Ishikawa (cell line): ENCODE data around the gene PRPF40A.

Source experiments
- CEBPB ChIP-seq: IDR thresholded peaks from 2 replicates; pipeline ENCODE4 v1.6.1; 2012
- CREB1 ChIP-seq: IDR thresholded peaks from 2 replicates; pipeline ENCODE4 v1.6.1; 2012; ENCODE audit warnings: low read depth
- EGR1 ChIP-seq: IDR thresholded peaks from 2 replicates; pipeline ENCODE4 v1.6.1; 2012
- EP300 ChIP-seq: IDR thresholded peaks from 2 replicates; pipeline ENCODE4 v1.6.1; 2012; ENCODE audit warnings: borderline replicate concordance
- FOXM1 ChIP-seq: IDR thresholded peaks from 2 replicates; pipeline ENCODE4 v1.6.1; 2012; ENCODE audit warnings: low read depth, borderline replicate concordance
- NFIC ChIP-seq: IDR thresholded peaks from 2 replicates; pipeline ENCODE4 v1.6.1; 2012
- RAD21 ChIP-seq: IDR thresholded peaks from 2 replicates; pipeline ENCODE4 v1.6.1; 2012; ENCODE audit warnings: low read depth
- REST ChIP-seq: IDR thresholded peaks from 2 replicates; pipeline ENCODE4 v1.6.1; 2012; ENCODE audit warnings: low read depth, mild to moderate bottlenecking
- TAF1 ChIP-seq: IDR thresholded peaks from 2 replicates; pipeline ENCODE4 v1.6.1; 2012; ENCODE audit warnings: low read depth, mild to moderate bottlenecking
- TCF12 ChIP-seq: IDR thresholded peaks from 2 replicates; pipeline ENCODE4 v1.6.1; 2012; ENCODE audit warnings: low read depth
- TEAD4 ChIP-seq: IDR thresholded peaks from 2 replicates; pipeline ENCODE4 v1.6.1; 2012
- YY1 ChIP-seq: IDR thresholded peaks from 2 replicates; pipeline ENCODE4 v1.6.1; 2012; ENCODE audit warnings: low read depth
- ZBTB7A ChIP-seq: IDR thresholded peaks from 2 replicates; pipeline ENCODE4 v1.6.1; 2012; ENCODE audit warnings: low read depth
- TF ChIP-seq, protein P1 (sequence below): IDR thresholded peaks from 2 replicates; pipeline ENCODE4 v1.6.1; 2012
- TF ChIP-seq, protein P2 (sequence below): IDR thresholded peaks from 2 replicates; pipeline ENCODE4 v1.6.1; 2012

Gene PRPF40A

GRCh38 chr2:152658221-152658620 is 59.0 kb downstream of the PRPF40A start:
- no peak for TF ChIP-seq NFIC
- TF ChIP-seq RAD21, result no peak
- TF ChIP-seq REST, result no peak
- TF ChIP-seq ZBTB7A, result no peak
- TF ChIP-seq, protein P1, sequence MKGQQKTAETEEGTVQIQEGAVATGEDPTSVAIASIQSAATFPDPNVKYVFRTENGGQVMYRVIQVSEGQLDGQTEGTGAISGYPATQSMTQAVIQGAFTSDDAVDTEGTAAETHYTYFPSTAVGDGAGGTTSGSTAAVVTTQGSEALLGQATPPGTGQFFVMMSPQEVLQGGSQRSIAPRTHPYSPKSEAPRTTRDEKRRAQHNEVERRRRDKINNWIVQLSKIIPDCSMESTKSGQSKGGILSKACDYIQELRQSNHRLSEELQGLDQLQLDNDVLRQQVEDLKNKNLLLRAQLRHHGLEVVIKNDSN, result no peak
- TF ChIP-seq FOXM1, result no peak
- no peak for TF ChIP-seq CEBPB
- TF ChIP-seq EP300, result no peak
- TF ChIP-seq TEAD4, result no peak
- TF ChIP-seq, protein P2, sequence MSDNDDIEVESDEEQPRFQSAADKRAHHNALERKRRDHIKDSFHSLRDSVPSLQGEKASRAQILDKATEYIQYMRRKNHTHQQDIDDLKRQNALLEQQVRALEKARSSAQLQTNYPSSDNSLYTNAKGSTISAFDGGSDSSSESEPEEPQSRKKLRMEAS, result no peak
- TF ChIP-seq YY1, result no peak
- TF ChIP-seq CREB1, result no peak
- TF ChIP-seq TCF12, result no peak
- no peak for TF ChIP-seq EGR1
- no peak for TF ChIP-seq TAF1

GRCh38 chr2:152657043-152657442 is 60.2 kb downstream of the PRPF40A start:
- TF ChIP-seq, protein P1, result no peak
- TF ChIP-seq EGR1, result no peak
- no peak for TF ChIP-seq REST
- no peak for TF ChIP-seq TCF12
- no peak for TF ChIP-seq FOXM1
- no peak for TF ChIP-seq YY1
- no peak for TF ChIP-seq ZBTB7A
- no peak for TF ChIP-seq TEAD4
- no peak for TF ChIP-seq CEBPB
- TF ChIP-seq, protein P2, result no peak
- TF ChIP-seq CREB1, result no peak
- TF ChIP-seq RAD21, result no peak
- no peak for TF ChIP-seq NFIC

DNA sequence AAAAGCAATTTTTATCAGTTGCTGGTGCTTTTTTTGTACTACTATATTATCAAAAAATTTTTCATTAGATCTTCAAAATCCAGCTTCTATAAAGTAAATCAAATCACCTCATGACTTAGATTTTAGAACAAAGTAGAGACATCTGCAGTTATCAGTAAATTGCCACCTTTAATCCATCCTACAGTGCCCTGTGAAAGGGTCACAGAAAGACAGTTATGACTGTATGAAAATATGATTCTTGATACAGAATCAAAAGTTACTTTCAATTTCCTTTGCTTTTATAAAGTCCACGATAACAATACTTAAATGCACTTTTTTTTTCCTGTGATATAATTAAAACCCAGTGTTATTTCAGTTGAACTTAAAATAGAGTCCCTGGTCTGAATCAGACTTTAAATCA is 61.4 kb downstream of the PRPF40A start:
- TF ChIP-seq EGR1, result no peak
- TF ChIP-seq TAF1, result no peak
- TF ChIP-seq, protein P2, result no peak
- TF ChIP-seq, protein P1, result no peak
- no peak for TF ChIP-seq TCF12
- no peak for TF ChIP-seq RAD21
- TF ChIP-seq ZBTB7A, result no peak
- no peak for TF ChIP-seq NFIC
- TF ChIP-seq FOXM1, result no peak
- TF ChIP-seq YY1, result no peak
- no peak for TF ChIP-seq EP300
- TF ChIP-seq CREB1, result no peak
- TF ChIP-seq REST, result no peak
- TF ChIP-seq CEBPB, result no peak

DNA sequence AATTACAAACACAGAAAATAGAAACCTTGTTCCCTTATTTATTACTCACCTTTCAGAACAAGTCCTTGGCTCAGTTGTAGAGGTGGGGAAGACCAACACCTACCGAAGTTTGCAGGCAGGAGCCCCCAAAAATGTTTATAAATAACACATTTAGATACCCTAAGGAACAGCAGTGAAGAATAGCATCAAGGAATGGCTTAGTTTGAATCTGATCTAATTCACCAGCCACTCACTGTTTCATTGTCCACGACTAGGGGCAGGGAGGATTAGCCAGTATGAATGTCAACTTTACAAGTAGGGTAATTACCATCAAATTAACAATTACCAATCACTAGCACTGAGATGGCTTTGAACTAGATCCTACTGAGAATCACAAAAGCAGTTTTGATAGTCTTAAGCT is 65.4 kb downstream of the PRPF40A start:
- no peak for TF ChIP-seq REST
- no peak for TF ChIP-seq EP300
- TF ChIP-seq TCF12, result no peak
- no peak for TF ChIP-seq FOXM1
- no peak for TF ChIP-seq ZBTB7A
- TF ChIP-seq, protein P2, result no peak
- TF ChIP-seq NFIC, result no peak
- no peak for TF ChIP-seq TAF1
- no peak for TF ChIP-seq EGR1
- no peak for TF ChIP-seq YY1
